Spinal cord (tissue), 10 donors: Measurements from ENCODE around the gene DCDC2B. TPM values are rescaled to one million over a fixed set of nuclear protein-coding genes. Genes with fewer than 3 reads are reported as not detected.

ENCODE experiments used
- DNase-seq, 6 donors: peaks; one replicate each; pipeline versions ENCODE4 v3.0.0 to v3.0.0-alpha.2; 2013 to 2015; ENCODE audit warnings: low spot score in 6 of 6, low read depth in 4 of 6
- H3K27ac ChIP-seq: one replicate; pipeline ENCODE4 v1.5.1; 2013; ENCODE audit warnings: low read depth, low read length, control low read depth
- H3K27me3 ChIP-seq: one replicate; pipeline ENCODE4 v1.6.1; 2013; ENCODE audit warnings: low read length; ENCODE audit not compliant: control insufficient read depth, insufficient read depth
- H3K36me3 ChIP-seq: one replicate; pipeline ENCODE4 v1.6.1; 2013; ENCODE audit warnings: low read length; ENCODE audit not compliant: control insufficient read depth, insufficient read depth
- H3K4me1 ChIP-seq: one replicate; pipeline ENCODE4 v1.6.1; 2013; ENCODE audit warnings: low read length; ENCODE audit not compliant: control insufficient read depth, insufficient read depth
- H3K4me3 ChIP-seq: one replicate; pipeline ENCODE4 v1.5.1; 2013; ENCODE audit warnings: low read depth, low read length, control low read depth
- H3K9me3 ChIP-seq: one replicate; pipeline ENCODE4 v1.6.1; 2013; ENCODE audit warnings: low read length; ENCODE audit not compliant: control insufficient read depth, insufficient read depth
- WGBS: methylation state at CpG from one replicate; pipeline ENCODE4 v1.1.5; 2013; ENCODE audit warnings: missing lambda C conversion rate; ENCODE audit not compliant: insufficient coverage; 5-methylcytosine and 5-hydroxymethylcytosine counted together
- polyA plus RNA-seq, 2 donors: library from polyadenylated mRNA; unstranded; fragments of 120-200 nt; gene quantifications; one replicate each; pipeline ENCODE4 v1.2.1, GENCODE V29; 2013; ENCODE audit not compliant: insufficient read length in 2 of 2
- total RNA-seq, 2 donors: library from RNA; depleted of rRNA in 1 of 2; stranded (reverse); fragments of 120-200 nt in 1 of 2; fragments of >200 nt in 1 of 2; gene quantifications; one replicate each; pipeline versions ENCODE4 v1.2.3 to v1.2.4, GENCODE V29; 2013 to 2014
- donor health status: healthy.

The DCDC2B gene
- total and polyA plus RNA-seq, 4 donors: 0.28 to 2.6 (median 0.82) TPM; not detected in 1

DNA sequence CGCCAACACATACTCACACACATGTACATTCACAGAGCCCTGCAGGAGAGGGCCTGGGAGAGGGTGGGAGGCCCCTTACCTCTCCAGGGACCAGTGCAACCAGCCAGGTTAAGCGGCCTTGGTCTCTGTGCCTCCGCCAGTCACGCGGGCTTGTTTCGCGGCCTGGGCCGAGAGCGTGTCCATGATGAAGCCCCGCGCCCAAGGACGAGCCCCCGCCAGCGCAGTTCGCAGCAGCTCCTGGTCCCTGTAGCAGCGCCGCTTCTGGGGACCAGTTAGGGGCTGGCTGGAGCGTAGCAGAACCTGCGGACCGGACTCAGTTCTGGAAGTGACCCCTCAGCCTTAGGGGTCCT is 30.9 kb downstream of the DCDC2B start:
- Histone ChIP-seq H3K4me1 (peaks cover 41% of the 10 kb centered on the region), H3K9me3 (no peaks in the 10 kb centered on the region), H3K4me3 (peak overlapping the region; percentile 79), H3K36me3 (peaks cover 5% of the 10 kb centered on the region), H3K27ac (peak overlapping the region; percentile 59), H3K27me3 (no peaks in the 10 kb centered on the region)
- 19% methylated on average over 20 of the region's 20 CpGs for WGBS
- peak in 2 of 6 donors; percentile 36 to 37 for DNase-seq

DNA sequence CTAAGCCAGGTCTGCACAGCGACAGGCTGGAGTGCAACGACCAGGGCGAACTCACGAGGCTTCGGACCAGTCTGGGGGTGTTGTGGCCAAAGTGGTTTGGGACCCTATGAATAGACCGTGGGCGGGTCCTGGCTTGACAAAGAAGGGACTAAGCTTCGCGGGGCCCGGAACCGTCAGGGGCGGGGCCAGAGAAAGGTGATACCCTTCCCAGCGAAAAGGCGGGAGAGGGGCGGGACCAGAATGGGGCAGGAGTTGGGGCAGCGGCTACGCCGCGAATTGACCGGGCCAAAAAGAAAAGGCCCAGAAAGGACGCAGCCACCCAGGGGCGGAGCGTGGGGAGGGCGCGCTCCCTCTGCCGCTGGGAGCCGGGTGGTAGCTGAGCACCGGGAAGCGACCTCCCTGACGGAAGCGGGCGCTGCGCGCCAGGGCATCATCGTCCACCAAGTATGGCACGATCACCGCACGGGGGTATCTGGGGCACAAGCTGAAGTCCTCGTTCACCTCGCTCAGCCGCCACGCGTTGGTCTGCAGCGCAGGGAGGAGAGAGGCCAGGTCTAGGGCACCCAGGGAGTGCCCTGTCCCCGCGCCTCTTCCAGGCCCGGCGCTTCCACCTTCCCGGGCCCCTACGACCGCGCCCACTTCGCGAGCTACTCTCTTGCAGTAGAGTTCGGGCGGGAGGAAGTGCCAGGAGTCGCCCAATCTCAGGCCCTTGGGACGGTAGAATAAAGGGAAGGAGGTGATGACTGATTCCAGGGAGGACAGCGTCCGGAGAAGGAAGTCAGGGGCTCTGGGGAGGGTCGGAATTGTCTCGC is 31.5 kb downstream of the DCDC2B start:
- Histone ChIP-seq H3K36me3 (peaks cover 2% of the 10 kb centered on the region), H3K27me3 (no peaks in the 10 kb centered on the region), H3K4me3 (peak overlapping the region; percentile 79), H3K9me3 (no peaks in the 10 kb centered on the region), H3K27ac (peak overlapping the region; percentile 59), H3K4me1 (peaks cover 41% of the 10 kb centered on the region)
- DNase-seq: peak in 3 of 6 donors; percentile 29 to 85 (median 82)
- under 1% methylated on average over 59 of the region's 62 CpGs for WGBS

DNA sequence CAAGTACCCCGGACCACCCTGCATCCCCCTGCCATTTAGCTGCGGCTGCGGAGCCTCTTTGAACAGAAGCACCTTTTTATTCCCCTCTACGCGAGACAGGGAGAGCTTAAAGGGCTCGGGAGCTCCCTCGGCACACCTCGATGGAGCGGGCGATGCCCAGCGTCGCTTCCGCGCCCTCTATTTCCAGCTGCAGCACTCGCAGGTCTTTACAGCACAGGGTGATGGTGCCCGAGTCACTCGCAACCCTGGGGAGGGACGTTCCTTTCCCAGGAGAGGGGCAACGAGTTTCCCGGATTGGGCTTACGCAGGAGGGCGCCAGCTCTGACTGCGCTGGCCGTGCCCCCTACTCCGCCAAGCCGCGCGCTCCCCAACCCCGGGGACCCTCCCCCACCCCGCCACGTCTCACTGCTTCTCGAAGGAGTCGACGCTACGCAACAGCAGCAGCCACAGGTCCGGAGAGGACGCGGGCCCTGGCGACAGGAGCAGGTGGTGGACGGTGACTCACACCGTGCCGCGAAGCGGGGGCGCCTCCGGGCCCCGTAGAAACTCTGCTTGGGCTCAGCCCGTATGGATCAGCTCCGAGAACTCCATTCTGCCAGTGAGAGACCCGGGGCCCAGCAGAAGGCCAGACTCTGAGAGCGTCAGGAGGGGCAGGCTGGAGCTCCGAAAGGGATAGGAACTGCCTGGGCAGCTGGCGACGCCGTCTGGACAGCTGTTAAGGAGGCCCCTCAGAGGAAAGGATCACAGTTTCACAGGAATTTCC is 32.3 kb downstream of the DCDC2B start:
- Histone ChIP-seq H3K36me3 (peaks cover 2% of the 10 kb centered on the region), H3K27ac (peak overlapping the region; percentile 59), H3K4me1 (peaks cover 41% of the 10 kb centered on the region), H3K4me3 (peak overlapping the region; percentile 79), H3K27me3 (no peaks in the 10 kb centered on the region), H3K9me3 (no peaks in the 10 kb centered on the region)
- WGBS: under 1% methylated on average over 55 of the region's 55 CpGs
- DNase-seq: peak in 3 of 6 donors; percentile 21 to 79 (median 58)

DNA sequence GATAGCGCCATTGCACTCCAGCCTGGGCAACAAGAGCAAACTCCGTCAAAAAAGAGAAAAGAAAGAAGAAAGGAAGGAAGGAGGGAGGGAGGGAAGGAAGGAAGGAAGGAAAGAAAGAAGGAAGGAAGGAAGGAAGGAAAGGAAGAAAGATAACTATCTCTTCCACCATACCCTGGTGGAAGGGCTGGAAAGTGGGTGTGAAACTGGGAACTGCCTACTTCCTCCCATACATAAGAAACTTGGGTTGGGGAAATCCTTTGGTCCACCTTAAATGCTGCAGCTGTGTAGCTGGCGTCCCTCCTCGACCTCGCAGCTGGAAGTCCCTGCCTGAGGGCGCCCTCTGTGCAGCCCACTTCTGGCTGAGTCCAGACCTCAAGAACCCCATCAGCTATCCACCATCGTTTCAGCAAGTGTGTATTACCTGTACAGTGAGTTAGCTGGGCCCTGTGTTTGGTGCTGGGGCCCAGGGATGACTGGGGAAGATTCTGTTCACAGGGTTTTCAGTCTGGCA is 33.5 kb downstream of the DCDC2B start:
- Histone ChIP-seq H3K4me1 (peaks cover 41% of the 10 kb centered on the region), H3K9me3 (no peaks in the 10 kb centered on the region), H3K27ac (no peak overlapping the region), H3K36me3 (no peaks in the 10 kb centered on the region), H3K4me3 (no peak overlapping the region), H3K27me3 (no peaks in the 10 kb centered on the region)
- DNase-seq: peak in 2 of 6 donors; percentile 7 to 44
- WGBS: 93% methylated on average over 2 of the region's 7 CpGs

DNA sequence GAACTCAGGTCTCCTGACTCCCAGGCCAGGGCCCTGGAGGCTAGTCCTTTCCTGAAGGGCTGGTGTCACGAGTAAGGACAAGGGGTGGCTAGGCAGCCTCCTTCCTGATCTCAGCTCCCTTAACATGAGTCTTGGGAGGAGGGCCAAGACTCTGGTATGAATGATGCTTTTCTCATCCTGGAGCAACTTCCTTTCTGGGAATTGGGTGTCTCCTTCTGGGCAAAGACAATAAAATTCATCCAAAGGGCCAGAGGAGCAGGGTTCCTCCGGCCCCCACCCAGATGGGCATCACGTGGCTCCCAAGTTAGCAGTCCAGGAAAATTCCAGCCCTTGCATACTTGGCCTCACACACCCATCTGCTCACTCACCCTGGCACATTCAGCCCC is 38.0 kb downstream of the DCDC2B start, which contains the start of gene FAM167B:
TSS of gene FAM167B (plus strand) at position 335 of the 386 bp plus-strand sequence. CDS start 200 bp downstream, outside the sequence.
- no peaks in the 10 kb centered on the region for H3K9me3 ChIP-seq
- peak in 1 of 6 donors; percentile 45 for DNase-seq
- H3K4me1 ChIP-seq: peaks cover 30% of the 10 kb centered on the region
- H3K27me3 ChIP-seq: no peaks in the 10 kb centered on the region
- no peaks in the 10 kb centered on the region for H3K36me3 ChIP-seq
- H3K4me3 ChIP-seq: no peak within 1 kb of the TSS
- no peak within 1 kb of the TSS for H3K27ac ChIP-seq
- WGBS: 62% methylated on average over 2 of the region's 3 CpGs

DNA sequence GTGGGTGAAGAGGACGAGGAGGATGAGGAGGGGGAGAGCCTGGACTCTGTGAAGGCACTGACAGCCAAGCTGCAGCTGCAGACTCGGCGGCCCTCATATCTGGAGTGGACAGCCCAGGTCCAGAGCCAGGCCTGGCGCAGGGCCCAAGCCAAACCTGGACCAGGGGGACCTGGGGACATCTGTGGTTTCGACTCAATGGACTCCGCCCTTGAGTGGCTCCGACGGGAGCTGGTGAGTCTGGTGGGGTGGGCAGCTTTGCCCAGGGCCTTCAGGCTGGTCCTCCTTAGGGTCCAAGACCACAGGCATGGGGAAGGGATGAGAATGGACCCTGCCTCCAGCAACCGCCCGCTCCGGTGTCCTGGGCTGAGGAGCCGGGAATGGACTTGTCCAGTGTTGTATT is 38.6 kb downstream of the DCDC2B start:
- WGBS: 90% methylated on average over 8 of the region's 12 CpGs
- Histone ChIP-seq H3K36me3 (no peaks in the 10 kb centered on the region), H3K4me3 (no peak overlapping the region), H3K9me3 (no peaks in the 10 kb centered on the region), H3K4me1 (peaks cover 24% of the 10 kb centered on the region), H3K27me3 (no peaks in the 10 kb centered on the region), H3K27ac (no peak overlapping the region)
- no peak for DNase-seq

DNA sequence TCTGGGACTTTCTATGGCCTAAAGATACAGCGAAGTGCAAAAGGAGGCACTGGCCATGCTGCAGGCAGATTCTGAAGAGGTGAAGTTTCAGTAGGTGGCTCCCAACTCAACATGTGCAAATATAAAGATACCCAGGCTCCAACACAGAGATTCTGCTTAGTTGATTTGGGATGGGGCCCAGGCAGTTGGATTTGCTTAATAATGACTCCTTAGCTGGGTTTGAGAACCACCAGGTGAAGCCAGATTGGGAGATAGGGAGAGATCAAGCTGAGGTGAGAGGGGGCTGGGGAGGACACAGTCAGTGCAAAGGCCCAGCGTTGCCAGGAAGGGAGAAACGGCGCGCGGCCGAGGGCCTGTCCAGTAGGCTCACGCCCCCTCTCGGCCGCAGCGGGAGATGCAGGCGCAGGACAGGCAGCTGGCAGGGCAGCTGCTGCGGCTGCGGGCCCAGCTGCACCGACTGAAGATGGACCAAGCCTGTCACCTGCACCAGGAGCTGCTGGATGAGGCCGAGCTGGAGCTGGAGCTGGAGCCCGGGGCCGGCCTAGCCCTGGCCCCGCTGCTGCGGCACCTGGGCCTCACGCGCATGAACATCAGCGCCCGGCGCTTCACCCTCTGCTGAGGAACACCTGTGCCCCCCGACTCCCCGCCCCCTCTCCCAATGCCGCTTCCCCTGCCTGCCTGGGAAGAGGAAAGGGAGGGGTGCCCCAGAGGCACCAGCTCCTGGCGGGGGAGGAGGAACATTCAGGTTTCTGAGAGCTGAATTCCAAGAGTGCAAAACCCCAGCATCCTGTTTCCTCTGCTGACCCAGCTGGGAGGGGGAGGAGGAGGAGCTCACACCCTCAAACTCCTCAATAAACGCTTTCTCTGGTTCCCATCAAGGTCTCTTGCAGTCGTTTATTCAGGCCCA is 39.3 kb downstream of the DCDC2B start:
- H3K9me3 ChIP-seq: no peaks in the 10 kb centered on the region
- peak in 2 of 6 donors; percentile 36 to 60 for DNase-seq
- H3K4me3 ChIP-seq: no peak overlapping the region
- no peaks in the 10 kb centered on the region for H3K36me3 ChIP-seq
- H3K27me3 ChIP-seq: no peaks in the 10 kb centered on the region
- H3K4me1 ChIP-seq: peaks cover 21% of the 10 kb centered on the region
- H3K27ac ChIP-seq: no peak overlapping the region
- 5% methylated on average over 22 of the region's 31 CpGs for WGBS

DNA sequence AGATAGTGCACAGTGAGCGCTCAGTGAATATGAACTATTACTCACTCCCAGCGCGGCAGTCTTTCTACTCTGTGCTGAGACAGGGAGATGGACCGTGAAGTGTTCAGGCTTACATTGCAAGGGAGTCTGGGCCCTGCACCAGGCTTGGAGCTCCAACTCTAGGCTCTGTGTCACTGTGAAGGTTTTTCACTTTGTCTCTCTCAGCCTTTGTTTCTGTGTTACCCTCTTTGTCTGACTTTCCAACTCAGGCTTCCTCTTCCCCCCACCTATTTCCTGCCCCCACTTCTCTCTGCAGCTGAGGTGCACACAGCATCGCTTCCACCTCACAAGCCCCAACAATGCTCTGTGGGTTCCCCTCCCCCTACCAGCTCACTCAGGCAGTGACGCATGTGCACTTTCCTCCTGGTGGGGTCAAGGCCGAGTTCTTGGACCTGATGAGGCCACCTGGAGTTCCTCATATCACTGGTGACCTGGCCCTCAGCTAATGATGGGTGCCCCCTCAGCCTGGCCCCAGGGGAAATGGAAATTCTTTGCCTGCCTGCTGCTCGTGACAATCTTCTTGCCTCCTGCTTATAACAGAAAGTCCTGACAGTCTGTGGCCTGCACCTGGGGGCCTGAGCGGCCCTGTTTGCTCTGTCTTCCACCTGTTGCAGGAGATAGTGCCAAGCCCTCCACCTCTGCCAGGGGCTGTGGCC is 41.1 kb downstream of the DCDC2B start:
- 64% methylated on average over 9 of the region's 9 CpGs for WGBS
- Histone ChIP-seq H3K4me1 (peaks cover 21% of the 10 kb centered on the region), H3K27me3 (no peaks in the 10 kb centered on the region), H3K27ac (peak overlapping the region; percentile 42), H3K4me3 (no peak overlapping the region), H3K36me3 (no peaks in the 10 kb centered on the region), H3K9me3 (no peaks in the 10 kb centered on the region)
- DNase-seq: peak in 1 of 6 donors; percentile 48
